ENCODE data around the gene TSEN15. TPM values are rescaled to one million over a fixed set of nuclear protein-coding genes. Genes with fewer than 3 reads are reported as not detected.
A peak's percentile ranks its signal among the peaks of the same experiment; 100 is the strongest.

The TSEN15 gene
- total and polyA plus RNA-seq, 4 donors = 41.7 to 52.7 (median 46.7) TPM

DNA sequence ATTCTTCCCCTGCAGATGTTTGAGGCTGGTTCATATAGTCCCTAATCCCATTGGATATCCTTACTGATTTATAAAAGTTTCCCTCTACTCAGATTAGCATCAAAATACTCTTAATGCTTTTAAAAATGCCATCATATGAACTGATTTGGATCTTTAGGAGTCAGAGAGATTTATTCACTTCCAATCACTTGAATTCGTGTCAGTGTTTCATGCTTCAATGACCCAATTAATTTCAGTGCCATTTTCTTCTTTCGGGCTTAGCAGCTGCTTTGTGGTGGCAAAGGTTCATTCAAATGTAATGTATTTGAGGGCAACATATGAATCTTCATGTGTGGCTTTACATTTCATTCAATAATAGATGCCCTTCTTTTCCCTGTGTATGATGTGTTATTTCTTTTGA is 2.2 kb upstream of the TSEN15 start:
- H3K27ac ChIP-seq (ENCODE audit: low read depth, low read length) = no peak overlapping the region
- H3K36me3 ChIP-seq (ENCODE audit: control insufficient read depth, insufficient read depth, low read length) = no peaks in the 10 kb centered on the region
- no peaks in the 10 kb centered on the region for H3K9me3 ChIP-seq (ENCODE audit: control insufficient read depth, insufficient read depth, low read length)
- H3K4me3 ChIP-seq (ENCODE audit: low read depth, low read length) = no peak overlapping the region
- peaks cover 2% of the 10 kb centered on the region for H3K27me3 ChIP-seq (ENCODE audit: control insufficient read depth, insufficient read depth, low read length)
- no peak for DNase-seq (ENCODE audit: low read depth in 4 of 6, low spot score in 6 of 6)
- H3K4me1 ChIP-seq (ENCODE audit: control insufficient read depth, insufficient read depth, low read length) = no peaks in the 10 kb centered on the region
- no CpG with 5 or more reads among the region's 2 CpGs for WGBS (ENCODE audit: insufficient coverage)

GRCh38 chr1:184049836-184050468 is 1.6 kb upstream of the TSEN15 start:
- Histone ChIP-seq H3K9me3 (ENCODE audit: control insufficient read depth, insufficient read depth, low read length) (no peaks in the 10 kb centered on the region), H3K27me3 (ENCODE audit: control insufficient read depth, insufficient read depth, low read length) (peaks cover 2% of the 10 kb centered on the region), H3K36me3 (ENCODE audit: control insufficient read depth, insufficient read depth, low read length) (no peaks in the 10 kb centered on the region), H3K4me1 (ENCODE audit: control insufficient read depth, insufficient read depth, low read length) (no peaks in the 10 kb centered on the region), H3K27ac (ENCODE audit: low read depth, low read length) (no peak overlapping the region), H3K4me3 (ENCODE audit: low read depth, low read length) (no peak overlapping the region)
- no CpG with 5 or more reads among the region's 2 CpGs for WGBS (ENCODE audit: insufficient coverage)
- DNase-seq (ENCODE audit: low read depth in 4 of 6, low spot score in 6 of 6) = no peak

DNA sequence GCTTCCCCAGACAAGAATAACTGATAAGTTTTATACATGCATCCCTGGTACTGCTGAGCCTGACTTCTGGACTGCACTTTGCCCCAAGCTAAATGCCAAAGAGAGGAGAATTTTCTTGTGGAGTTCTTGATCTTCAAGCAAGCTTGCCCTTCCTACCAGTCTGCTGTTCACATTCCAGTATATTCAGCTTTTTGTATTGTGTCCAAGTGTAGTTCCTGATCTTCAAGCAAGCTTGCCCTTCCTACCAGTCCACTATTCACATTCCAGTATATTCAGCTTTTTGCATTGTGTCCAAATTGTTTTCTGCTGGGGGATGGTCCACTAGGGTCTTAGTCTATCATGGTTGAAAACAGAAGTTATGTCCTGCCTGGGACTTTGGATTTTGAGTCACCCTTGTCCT is 894 bp upstream of the TSEN15 start:
- no peak for DNase-seq (ENCODE audit: low read depth in 4 of 6, low spot score in 6 of 6)
- no peaks in the 10 kb centered on the region for H3K36me3 ChIP-seq (ENCODE audit: control insufficient read depth, insufficient read depth, low read length)
- H3K27ac ChIP-seq (ENCODE audit: low read depth, low read length) = no peak overlapping the region
- H3K27me3 ChIP-seq (ENCODE audit: control insufficient read depth, insufficient read depth, low read length) = peaks cover 2% of the 10 kb centered on the region
- peak overlapping the region; percentile 85 for H3K4me3 ChIP-seq (ENCODE audit: low read depth, low read length)
- H3K4me1 ChIP-seq (ENCODE audit: control insufficient read depth, insufficient read depth, low read length) = no peaks in the 10 kb centered on the region
- no peaks in the 10 kb centered on the region for H3K9me3 ChIP-seq (ENCODE audit: control insufficient read depth, insufficient read depth, low read length)

DNA sequence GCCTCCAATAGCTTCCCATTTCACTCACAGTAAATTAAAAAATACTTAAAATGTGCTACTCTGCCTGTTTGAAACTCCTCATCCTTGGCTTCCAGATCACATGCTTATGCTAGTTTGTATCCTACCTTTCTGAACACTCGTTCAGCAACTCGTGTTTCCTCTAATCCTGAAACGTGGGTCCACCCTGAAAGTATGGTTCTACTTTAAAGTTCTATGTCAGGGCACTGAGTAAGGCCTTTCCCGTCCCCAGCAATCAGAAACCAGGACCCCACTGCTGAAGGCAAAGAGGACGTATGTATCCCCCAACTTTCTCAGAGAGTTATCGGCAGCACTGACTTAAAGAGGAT is 419 bp upstream of the TSEN15 start:
- Histone ChIP-seq H3K9me3 (ENCODE audit: control insufficient read depth, insufficient read depth, low read length) (no peaks in the 10 kb centered on the region), H3K27ac (ENCODE audit: low read depth, low read length) (peak overlapping the region; percentile 87), H3K4me1 (ENCODE audit: control insufficient read depth, insufficient read depth, low read length) (no peaks in the 10 kb centered on the region), H3K4me3 (ENCODE audit: low read depth, low read length) (peak overlapping the region; percentile 85), H3K27me3 (ENCODE audit: control insufficient read depth, insufficient read depth, low read length) (peaks cover 2% of the 10 kb centered on the region), H3K36me3 (ENCODE audit: control insufficient read depth, insufficient read depth, low read length) (no peaks in the 10 kb centered on the region)
- peak in 1 of 6 donors; percentile 29 for DNase-seq (ENCODE audit: low read depth in 4 of 6, low spot score in 6 of 6)
- 5% methylated on average over 5 of the region's 6 CpGs for WGBS (ENCODE audit: insufficient coverage)

- 29% methylated on average over 3 of the region's 7 CpGs for WGBS (ENCODE audit: insufficient coverage)
- peak in 1 of 6 donors; percentile 25 for DNase-seq (ENCODE audit: low read depth in 4 of 6, low spot score in 6 of 6)
- Histone ChIP-seq H3K27ac (ENCODE audit: low read depth, low read length) (peak overlapping the region; percentile 87), H3K27me3 (ENCODE audit: control insufficient read depth, insufficient read depth, low read length) (peaks cover 2% of the 10 kb centered on the region), H3K4me1 (ENCODE audit: control insufficient read depth, insufficient read depth, low read length) (no peaks in the 10 kb centered on the region), H3K9me3 (ENCODE audit: control insufficient read depth, insufficient read depth, low read length) (no peaks in the 10 kb centered on the region), H3K36me3 (ENCODE audit: control insufficient read depth, insufficient read depth, low read length) (no peaks in the 10 kb centered on the region), H3K4me3 (ENCODE audit: low read depth, low read length) (peak overlapping the region; percentile 85)
Measured at GRCh38 chr1:184052194-184052559, 647 bp downstream of the TSEN15 start.

DNA sequence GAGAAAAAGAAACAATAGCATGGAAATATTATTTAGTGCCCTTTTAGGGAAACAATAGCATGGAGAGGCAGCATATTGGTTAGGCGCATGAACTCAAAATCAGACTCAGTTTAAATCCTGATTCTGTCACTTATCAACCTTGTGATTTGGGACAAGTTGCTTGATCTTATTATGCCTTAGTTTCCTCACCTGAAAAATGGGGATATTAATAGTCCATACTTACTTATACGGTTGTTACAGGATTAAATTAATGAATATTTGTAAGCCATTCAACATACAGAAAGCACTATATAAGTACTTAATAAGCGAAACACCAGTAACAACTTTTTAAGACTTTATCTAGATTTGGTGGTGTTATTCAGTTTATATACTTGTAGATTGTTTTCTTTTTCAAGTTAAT is 1.2 kb downstream of the TSEN15 start:
- Histone ChIP-seq H3K4me1 (ENCODE audit: control insufficient read depth, insufficient read depth, low read length) (no peaks in the 10 kb centered on the region), H3K27ac (ENCODE audit: low read depth, low read length) (no peak overlapping the region), H3K9me3 (ENCODE audit: control insufficient read depth, insufficient read depth, low read length) (no peaks in the 10 kb centered on the region), H3K36me3 (ENCODE audit: control insufficient read depth, insufficient read depth, low read length) (no peaks in the 10 kb centered on the region), H3K27me3 (ENCODE audit: control insufficient read depth, insufficient read depth, low read length) (no peaks in the 10 kb centered on the region), H3K4me3 (ENCODE audit: low read depth, low read length) (no peak overlapping the region)
- DNase-seq (ENCODE audit: low read depth in 4 of 6, low spot score in 6 of 6) = no peak
- WGBS (ENCODE audit: insufficient coverage) = no CpG with 5 or more reads among the region's 3 CpGs

DNA sequence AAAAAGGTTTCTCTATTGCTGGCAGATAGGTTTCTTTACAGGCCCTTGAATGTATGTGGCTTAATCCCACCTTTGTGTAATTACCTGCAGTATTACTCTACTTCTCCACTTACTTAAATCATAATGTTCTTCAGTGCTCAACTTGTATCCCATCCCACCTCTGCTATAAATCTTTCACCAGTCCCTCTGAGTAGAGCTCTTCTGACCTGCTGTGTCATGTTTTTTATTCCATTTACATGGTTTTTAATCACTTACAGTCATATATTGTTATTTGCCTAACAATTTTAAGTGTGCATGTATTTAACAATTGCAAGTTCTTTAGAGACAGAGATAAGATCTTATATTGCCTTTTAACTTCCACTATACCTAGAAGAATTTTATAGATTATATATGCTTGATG is 2.4 kb downstream of the TSEN15 start:
- Histone ChIP-seq H3K36me3 (ENCODE audit: control insufficient read depth, insufficient read depth, low read length) (no peaks in the 10 kb centered on the region), H3K4me1 (ENCODE audit: control insufficient read depth, insufficient read depth, low read length) (no peaks in the 10 kb centered on the region), H3K27ac (ENCODE audit: low read depth, low read length) (no peak overlapping the region), H3K4me3 (ENCODE audit: low read depth, low read length) (no peak overlapping the region), H3K9me3 (ENCODE audit: control insufficient read depth, insufficient read depth, low read length) (no peaks in the 10 kb centered on the region), H3K27me3 (ENCODE audit: control insufficient read depth, insufficient read depth, low read length) (no peaks in the 10 kb centered on the region)
- DNase-seq (ENCODE audit: low read depth in 4 of 6, low spot score in 6 of 6) = no peak

DNA sequence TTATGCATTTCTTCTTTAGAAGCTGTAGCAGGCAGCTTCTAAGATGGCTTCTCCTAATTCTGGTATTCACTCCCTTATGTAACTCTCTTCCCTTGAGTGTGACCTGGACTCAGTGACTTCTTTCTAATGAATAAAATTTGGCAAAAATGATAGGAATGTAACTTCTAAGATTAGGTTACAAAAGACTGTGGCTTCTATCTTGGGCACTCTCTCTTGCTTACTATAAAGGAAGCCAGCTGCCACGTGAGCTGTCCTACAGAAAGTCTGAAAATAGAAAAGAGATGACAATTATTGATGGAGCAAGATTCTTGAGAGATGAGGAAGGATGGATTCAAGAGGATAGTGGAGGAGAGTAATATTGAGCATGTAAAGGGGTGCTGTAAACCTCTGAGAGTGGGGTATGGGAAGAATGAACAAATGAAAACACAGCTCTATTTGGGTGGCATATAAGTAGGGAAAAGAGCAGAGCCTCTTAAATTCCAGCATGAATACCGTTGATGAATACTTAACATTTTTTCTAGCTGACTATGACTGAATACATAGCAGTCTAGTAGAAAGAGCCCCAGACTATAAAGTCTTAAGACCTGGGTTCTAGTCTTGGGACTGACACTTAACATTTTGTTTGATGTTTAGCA is 5.5 kb downstream of the TSEN15 start:
- H3K27me3 ChIP-seq (ENCODE audit: control insufficient read depth, insufficient read depth, low read length) = no peaks in the 10 kb centered on the region
- WGBS (ENCODE audit: insufficient coverage) = no CpG with 5 or more reads among the region's 2 CpGs
- no peak overlapping the region for H3K4me3 ChIP-seq (ENCODE audit: low read depth, low read length)
- H3K27ac ChIP-seq (ENCODE audit: low read depth, low read length) = no peak overlapping the region
- H3K36me3 ChIP-seq (ENCODE audit: control insufficient read depth, insufficient read depth, low read length) = no peaks in the 10 kb centered on the region
- DNase-seq (ENCODE audit: low read depth in 4 of 6, low spot score in 6 of 6) = no peak
- H3K4me1 ChIP-seq (ENCODE audit: control insufficient read depth, insufficient read depth, low read length) = no peaks in the 10 kb centered on the region
- H3K9me3 ChIP-seq (ENCODE audit: control insufficient read depth, insufficient read depth, low read length) = no peaks in the 10 kb centered on the region

DNA sequence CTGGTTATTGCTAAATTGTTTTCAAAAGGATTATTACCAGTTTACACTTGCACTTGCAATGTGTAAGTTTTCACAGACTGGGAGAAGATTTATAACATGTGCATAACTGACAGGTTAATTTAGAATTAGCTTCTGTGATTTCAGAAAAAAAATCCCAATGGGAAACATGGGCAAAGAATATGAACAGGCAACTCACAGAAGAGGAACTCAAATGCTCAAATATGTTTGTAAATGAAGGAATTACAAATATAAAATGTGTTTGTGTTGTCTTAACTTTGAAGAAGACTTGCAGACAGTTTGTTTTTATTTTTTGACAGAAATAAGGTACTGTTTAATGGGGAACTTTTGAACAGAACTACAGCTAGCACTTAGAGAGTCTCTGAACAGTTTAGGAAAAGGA is 8.4 kb downstream of the TSEN15 start:
- Histone ChIP-seq H3K4me3 (ENCODE audit: low read depth, low read length) (no peak overlapping the region), H3K27ac (ENCODE audit: low read depth, low read length) (no peak overlapping the region), H3K36me3 (ENCODE audit: control insufficient read depth, insufficient read depth, low read length) (no peaks in the 10 kb centered on the region), H3K9me3 (ENCODE audit: control insufficient read depth, insufficient read depth, low read length) (no peaks in the 10 kb centered on the region), H3K27me3 (ENCODE audit: control insufficient read depth, insufficient read depth, low read length) (no peaks in the 10 kb centered on the region), H3K4me1 (ENCODE audit: control insufficient read depth, insufficient read depth, low read length) (no peaks in the 10 kb centered on the region)
- no peak for DNase-seq (ENCODE audit: low read depth in 4 of 6, low spot score in 6 of 6)

GRCh38 chr1:184060316-184060715 is 8.8 kb downstream of the TSEN15 start:
- no peaks in the 10 kb centered on the region for H3K4me1 ChIP-seq (ENCODE audit: control insufficient read depth, insufficient read depth, low read length)
- no peak overlapping the region for H3K4me3 ChIP-seq (ENCODE audit: low read depth, low read length)
- H3K9me3 ChIP-seq (ENCODE audit: control insufficient read depth, insufficient read depth, low read length) = no peaks in the 10 kb centered on the region
- no peaks in the 10 kb centered on the region for H3K27me3 ChIP-seq (ENCODE audit: control insufficient read depth, insufficient read depth, low read length)
- no peak for DNase-seq (ENCODE audit: low read depth in 4 of 6, low spot score in 6 of 6)
- no peak overlapping the region for H3K27ac ChIP-seq (ENCODE audit: low read depth, low read length)
- no peaks in the 10 kb centered on the region for H3K36me3 ChIP-seq (ENCODE audit: control insufficient read depth, insufficient read depth, low read length)
- WGBS (ENCODE audit: insufficient coverage) = 75% methylated on average over 2 of the region's 3 CpGs

Data from spinal cord (tissue), 10 donors.